Ovary (tissue), 9 donors: ENCODE results near the gene TMC6. TPM values are rescaled to one million over a fixed set of nuclear protein-coding genes. Genes with fewer than 3 reads are reported as not detected.
"Not testable (repeated sequence)": the region's sequence is repeated elsewhere in the genome, so short reads cannot be mapped to it uniquely, and the experiment has no call there.

ENCODE experiments used
- DNase-seq, 5 donors: peaks; one replicate each; pipeline ENCODE4 v3.0.0-alpha.2; 2019 to 2020
- H3K27ac ChIP-seq, 2 donors: fragments of 200-600 bp; one replicate each; pipeline versions ENCODE4 v1.5.1 to v1.8.0; 2019 to 2022
- H3K27me3 ChIP-seq: fragments of 200-600 bp; one replicate; pipeline ENCODE4 v1.8.0; 2022
- H3K36me3 ChIP-seq: fragments of 200-600 bp; sonication (generic); one replicate; pipeline ENCODE4 v1.5.1; 2019
- H3K4me1 ChIP-seq: one replicate; pipeline ENCODE4 v1.8.1; 2013; ENCODE audit warnings: mild to moderate bottlenecking, moderate library complexity; ENCODE audit not compliant: insufficient read depth
- H3K4me3 ChIP-seq: fragments of 200-600 bp; sonication (generic); one replicate; pipeline ENCODE4 v1.5.1; 2017
- H3K9me3 ChIP-seq, 2 donors: fragments of 200-600 bp in 1 of 2; sonication (generic) in 1 of 2; one replicate each; pipeline versions ENCODE4 v1.5.1 to v1.8.1; 2013 to 2019; ENCODE audit warnings: mild to moderate bottlenecking in 1 of 2, moderate library complexity in 1 of 2
- EP300 ChIP-seq: sonication (generic); formaldehyde crosslinking; IDR thresholded peaks from one replicate; pipeline ENCODE4 v1.6.1; 2017; ENCODE audit warnings: antibody characterized with exemption
- POLR2A ChIP-seq: fragments of 450-650 bp; IDR thresholded peaks from one replicate; pipeline ENCODE4 v1.6.1; 2017; ENCODE audit warnings: antibody characterized with exemption, mild to moderate bottlenecking, moderate library complexity
- WGBS, 3 donors: extraction: QIAGEN DNeasy Blood & Tissue Kit in 1 of 3; methylation state at CpG; one replicate each; pipeline versions ENCODE4 v1.1.5 to v1.1.7; 2013 to 2017; 5-methylcytosine and 5-hydroxymethylcytosine counted together
- intact Hi-C, 4 donors: fragments of 100-400 bp; cut with DNase I; formaldehyde crosslinking; loops; one replicate each; pipeline versions ENCODE4 v1.11.0 to v1.15.1; 2022 to 2023
- polyA plus RNA-seq, 2 donors: library from polyadenylated mRNA; stranded (reverse); fragments of 200-250 nt in 1 of 2; fragments of 350-450 nt in 1 of 2; fragmentation: Illumina TruSeq in 1 of 2; extraction: RNeasy Lipid Tissue Mini Kit (QIAGEN cat#74804) in 1 of 2; gene quantifications; one replicate each; pipeline ENCODE4 v1.2.3, GENCODE V29; 2013 to 2014
- total RNA-seq, 7 donors: library from RNA; depleted of rRNA in 2 of 7; stranded (reverse); fragments of >200 nt in 2 of 7; fragmentation: NEBNext Ultra II Directional in 3 of 7; extraction: Animal tissue kit (Norgen Biotek cat#: 25700) in 3 of 7; gene quantifications; one replicate each; pipeline versions ENCODE4 v1.1.0 to v1.2.4, GENCODE V29; 2016 to 2023
- TF ChIP-seq, protein P1 (sequence below), 3 donors: fragments of 450-650 bp in 2 of 3; fragments of 200-600 bp in 1 of 3; IDR thresholded peaks; one replicate each; pipeline versions ENCODE4 v1.5.1 to v1.8.0; 2016 to 2022; ENCODE audit warnings: antibody characterized with exemption in 3 of 3, mild to moderate bottlenecking in 1 of 3
- donor health status: DM: no; HTN: no; CAD: no; lungs with moderate emphysema.
- donor health status: DM: no; HTN: no; CAD: no.
- donor health status: Bipolar disorder and iron deficiency.
- donor health status: DM: yes; HTN: yes; CAD: no.
- donor health status: DM: no; HTN: no; CAD: no.
- donor health status: DM: yes; HTN: yes; CAD: no.

TMC6 gene
- total and polyA plus RNA-seq, 9 donors = 1.2 to 26.8 (median 8.3) TPM

- WGBS, 3 donors = 43 to 94% (median 91%) methylated on average over 1 of the region's 1 CpG
- intact Hi-C loops = no loop called here
- no peaks in the 10 kb centered on the region for H3K4me1 ChIP-seq
- no peaks in the 10 kb centered on the region for H3K36me3 ChIP-seq
- H3K27me3 ChIP-seq = no peaks in the 10 kb centered on the region
- DNase-seq = no peak
- no peak for TF ChIP-seq POLR2A
- TF ChIP-seq, protein P1, sequence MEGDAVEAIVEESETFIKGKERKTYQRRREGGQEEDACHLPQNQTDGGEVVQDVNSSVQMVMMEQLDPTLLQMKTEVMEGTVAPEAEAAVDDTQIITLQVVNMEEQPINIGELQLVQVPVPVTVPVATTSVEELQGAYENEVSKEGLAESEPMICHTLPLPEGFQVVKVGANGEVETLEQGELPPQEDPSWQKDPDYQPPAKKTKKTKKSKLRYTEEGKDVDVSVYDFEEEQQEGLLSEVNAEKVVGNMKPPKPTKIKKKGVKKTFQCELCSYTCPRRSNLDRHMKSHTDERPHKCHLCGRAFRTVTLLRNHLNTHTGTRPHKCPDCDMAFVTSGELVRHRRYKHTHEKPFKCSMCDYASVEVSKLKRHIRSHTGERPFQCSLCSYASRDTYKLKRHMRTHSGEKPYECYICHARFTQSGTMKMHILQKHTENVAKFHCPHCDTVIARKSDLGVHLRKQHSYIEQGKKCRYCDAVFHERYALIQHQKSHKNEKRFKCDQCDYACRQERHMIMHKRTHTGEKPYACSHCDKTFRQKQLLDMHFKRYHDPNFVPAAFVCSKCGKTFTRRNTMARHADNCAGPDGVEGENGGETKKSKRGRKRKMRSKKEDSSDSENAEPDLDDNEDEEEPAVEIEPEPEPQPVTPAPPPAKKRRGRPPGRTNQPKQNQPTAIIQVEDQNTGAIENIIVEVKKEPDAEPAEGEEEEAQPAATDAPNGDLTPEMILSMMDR (IDR thresholded peaks at IDR 0.05) = no peak
- TF ChIP-seq EP300 = no peak
- H3K9me3 ChIP-seq = no peaks in the 10 kb centered on the region
- no peak overlapping the region for H3K4me3 ChIP-seq
- no peak overlapping the region for H3K27ac ChIP-seq
Observed at GRCh38 chr17:78088529-78088928, 40.0 kb downstream of the TMC6 start.

DNA sequence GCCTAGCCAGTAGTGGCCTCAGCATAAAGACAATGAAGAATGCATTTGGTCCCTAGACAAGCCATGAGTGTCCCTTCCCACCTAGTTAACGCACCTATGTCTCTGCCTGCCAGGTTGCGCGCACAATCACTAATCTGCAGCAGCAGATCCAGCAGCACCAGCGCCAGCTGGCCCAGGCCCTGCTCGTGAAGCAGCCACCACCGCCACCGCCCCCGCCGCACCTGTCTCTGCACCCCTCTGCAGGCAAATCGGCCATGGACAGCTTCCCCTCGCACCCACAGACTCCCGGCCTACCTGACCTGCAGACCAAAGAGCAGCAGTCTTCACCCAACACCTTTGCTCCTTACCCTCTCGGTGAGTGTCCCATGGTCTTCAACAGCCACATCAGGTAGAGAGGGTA lies 41.8 kb downstream of the TMC6 start:
- no peaks in the 10 kb centered on the region for H3K36me3 ChIP-seq
- H3K27ac ChIP-seq = no peak overlapping the region
- no peaks in the 10 kb centered on the region for H3K27me3 ChIP-seq
- no peaks in the 10 kb centered on the region for H3K9me3 ChIP-seq
- no peak for TF ChIP-seq EP300
- no peaks in the 10 kb centered on the region for H3K4me1 ChIP-seq
- intact Hi-C loops = no loop called here
- DNase-seq = no peak
- 89 to 94% (median 94%) methylated on average over 13 of the region's 13 CpGs for WGBS, 3 donors
- no peak overlapping the region for H3K4me3 ChIP-seq

- DNase-seq = no peak
- Histone ChIP-seq H3K27ac (no peak overlapping the region), H3K4me1 (no peaks in the 10 kb centered on the region), H3K27me3 (no peaks in the 10 kb centered on the region), H3K9me3 (no peaks in the 10 kb centered on the region), H3K36me3 (no peaks in the 10 kb centered on the region), H3K4me3 (no peak overlapping the region)
- 82 to 86% (median 86%) methylated on average over 7 of the region's 7 CpGs for WGBS, 3 donors
- TF ChIP-seq POLR2A (no peak), EP300 (no peak)
- TF ChIP-seq, protein P1 (IDR thresholded peaks at IDR 0.05) = no peak
- intact Hi-C loops = no loop called here
Observed at GRCh38 chr17:78082988-78083387, 45.6 kb downstream of the TMC6 start.

- H3K27ac ChIP-seq, H3K4me3 ChIP-seq, intact Hi-C loops, H3K9me3 ChIP-seq, H3K27me3 ChIP-seq, H3K36me3 ChIP-seq, H3K4me1 ChIP-seq, DNase-seq: not testable (repeated sequence)
- 74 to 80% (median 77%) methylated on average over 5 of the region's 5 CpGs for WGBS, 3 donors
Observed at GRCh38 chr17:78082355-78082872, 46.1 kb downstream of the TMC6 start.

DNA sequence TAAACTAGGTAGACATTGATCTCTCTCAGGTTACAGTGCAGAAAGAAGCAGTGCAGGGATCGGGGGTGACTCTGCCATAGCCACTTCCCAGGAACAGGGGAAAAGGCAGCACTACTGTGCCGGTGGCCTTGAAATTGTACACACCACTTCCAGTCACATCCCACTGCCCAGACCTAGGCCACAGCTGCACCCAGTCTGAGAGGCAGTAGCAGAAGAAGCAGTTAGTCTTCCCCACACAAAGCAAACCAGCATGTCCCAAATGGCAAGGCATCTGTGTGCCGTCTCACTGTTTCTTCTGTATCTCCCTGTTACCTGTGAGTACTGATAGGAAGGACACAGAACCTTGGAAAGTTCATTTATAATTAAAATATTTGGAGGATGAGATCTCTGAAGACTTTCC lies 47.0 kb downstream of the TMC6 start:
- Histone ChIP-seq H3K4me1 (no peaks in the 10 kb centered on the region), H3K27ac (no peak overlapping the region), H3K4me3 (no peak overlapping the region), H3K9me3 (no peaks in the 10 kb centered on the region), H3K36me3 (no peaks in the 10 kb centered on the region), H3K27me3 (no peaks in the 10 kb centered on the region)
- DNase-seq = no peak
- intact Hi-C loops = no loop called here
- TF ChIP-seq, protein P1 (IDR thresholded peaks at IDR 0.05) = no peak
- TF ChIP-seq EP300 = no peak
- TF ChIP-seq POLR2A = no peak
- WGBS, 3 donors = 55 to 66% (median 66%) methylated on average over 3 of the region's 3 CpGs

- no peak for DNase-seq
- Histone ChIP-seq H3K9me3 (no peaks in the 10 kb centered on the region), H3K36me3 (no peaks in the 10 kb centered on the region), H3K27ac (no peak overlapping the region), H3K4me1 (no peaks in the 10 kb centered on the region), H3K27me3 (no peaks in the 10 kb centered on the region), H3K4me3 (no peak overlapping the region)
- TF ChIP-seq EP300 = no peak
- TF ChIP-seq POLR2A = no peak
- TF ChIP-seq, protein P1 (IDR thresholded peaks at IDR 0.05) = no peak
- intact Hi-C loops = no loop called here
- WGBS, 3 donors = 88 to 91% (median 91%) methylated on average over 6 of the region's 6 CpGs
Observed at GRCh38 chr17:78079253-78079652, 49.3 kb downstream of the TMC6 start.
